Measurements from ENCODE around the gene ALK.
"Not testable (repeated sequence)": the region's sequence is repeated elsewhere in the genome, so short reads cannot be mapped to it uniquely, and the experiment has no call there.

ALK gene

GRCh38 chr2:29837925-29838324, 83.5 kb downstream of the ALK start:
- Histone ChIP-seq H3K27me3 (ENCODE audit: low read depth, low read length) (no peaks in the 10 kb centered on the region), H3K4me3 (ENCODE audit: low read depth in 1 of 2, low read length in 2 of 2) (no peak overlapping the region), H3K36me3 (ENCODE audit: control insufficient read depth in 1 of 2, insufficient read depth in 2 of 2, low read length in 2 of 2) (no peaks in the 10 kb centered on the region), H3K9me3 (ENCODE audit: control insufficient read depth in 1 of 2, low read length in 2 of 2) (peaks cover 0 to 5% of the 10 kb centered on the region in 2 donors), H3K27ac (ENCODE audit: low read length) (no peak overlapping the region), H3K4me1 (ENCODE audit: control insufficient read depth in 1 of 2, insufficient read depth in 2 of 2, low read length in 2 of 2) (no peaks in the 10 kb centered on the region)

- no peaks in the 10 kb centered on the region for H3K27me3 ChIP-seq (ENCODE audit: low read depth, low read length)
- no peaks in the 10 kb centered on the region for H3K4me1 ChIP-seq (ENCODE audit: control insufficient read depth in 1 of 2, insufficient read depth in 2 of 2, low read length in 2 of 2)
- peaks cover 0 to 5% of the 10 kb centered on the region in 2 donors for H3K9me3 ChIP-seq (ENCODE audit: control insufficient read depth in 1 of 2, low read length in 2 of 2)
- H3K27ac ChIP-seq (ENCODE audit: low read length), result no peak overlapping the region
- H3K36me3 ChIP-seq (ENCODE audit: control insufficient read depth in 1 of 2, insufficient read depth in 2 of 2, low read length in 2 of 2), result no peaks in the 10 kb centered on the region
- H3K4me3 ChIP-seq (ENCODE audit: low read depth in 1 of 2, low read length in 2 of 2), result no peak overlapping the region
Observed at GRCh38 chr2:29834624-29835023, 86.8 kb downstream of the ALK start.

- no peak overlapping the region for H3K27ac ChIP-seq (ENCODE audit: low read length)
Observed at GRCh38 chr2:29834036-29834540, 87.3 kb downstream of the ALK start.

GRCh38 chr2:29831560-29831959, 89.8 kb downstream of the ALK start:
- Histone ChIP-seq H3K27me3 (ENCODE audit: low read depth, low read length) (no peaks in the 10 kb centered on the region), H3K36me3 (ENCODE audit: control insufficient read depth in 1 of 2, insufficient read depth in 2 of 2, low read length in 2 of 2) (no peaks in the 10 kb centered on the region), H3K4me3 (ENCODE audit: low read depth in 1 of 2, low read length in 2 of 2) (no peak overlapping the region), H3K4me1 (ENCODE audit: control insufficient read depth in 1 of 2, insufficient read depth in 2 of 2, low read length in 2 of 2) (no peaks in the 10 kb centered on the region), H3K9me3 (ENCODE audit: control insufficient read depth in 1 of 2, low read length in 2 of 2) (no peaks in the 10 kb centered on the region), H3K27ac (ENCODE audit: low read length) (no peak overlapping the region)

More at GRCh38 chr2:29834036-29834540, 87.3 kb downstream of the ALK start:
- Histone ChIP-seq H3K4me3 (ENCODE audit: low read depth in 1 of 2, low read length in 2 of 2) (no peak overlapping the region), H3K9me3 (ENCODE audit: control insufficient read depth in 1 of 2, low read length in 2 of 2) (peaks cover 0 to 5% of the 10 kb centered on the region in 2 donors), H3K4me1 (ENCODE audit: control insufficient read depth in 1 of 2, insufficient read depth in 2 of 2, low read length in 2 of 2) (no peaks in the 10 kb centered on the region), H3K36me3 (ENCODE audit: control insufficient read depth in 1 of 2, insufficient read depth in 2 of 2, low read length in 2 of 2) (no peaks in the 10 kb centered on the region), H3K27me3 (ENCODE audit: low read depth, low read length) (no peaks in the 10 kb centered on the region)

- Histone ChIP-seq H3K9me3 (ENCODE audit: control insufficient read depth in 1 of 2, low read length in 2 of 2) (no peaks in the 10 kb centered on the region), H3K27me3 (ENCODE audit: low read depth, low read length) (no peaks in the 10 kb centered on the region), H3K4me3 (ENCODE audit: low read depth in 1 of 2, low read length in 2 of 2) (no peak overlapping the region), H3K36me3 (ENCODE audit: control insufficient read depth in 1 of 2, insufficient read depth in 2 of 2, low read length in 2 of 2) (no peaks in the 10 kb centered on the region), H3K4me1 (ENCODE audit: control insufficient read depth in 1 of 2, insufficient read depth in 2 of 2, low read length in 2 of 2) (no peaks in the 10 kb centered on the region), H3K27ac (ENCODE audit: low read length) (no peak overlapping the region)
Observed at GRCh38 chr2:29829841-29830240, 91.5 kb downstream of the ALK start.

- not testable (repeated sequence) for H3K27ac ChIP-seq (ENCODE audit: low read length); H3K4me3 ChIP-seq (ENCODE audit: low read depth in 1 of 2, low read length in 2 of 2); H3K27me3 ChIP-seq (ENCODE audit: low read depth, low read length); H3K9me3 ChIP-seq (ENCODE audit: control insufficient read depth in 1 of 2, low read length in 2 of 2); H3K36me3 ChIP-seq (ENCODE audit: control insufficient read depth in 1 of 2, insufficient read depth in 2 of 2, low read length in 2 of 2); H3K4me1 ChIP-seq (ENCODE audit: control insufficient read depth in 1 of 2, insufficient read depth in 2 of 2, low read length in 2 of 2)
Observed at GRCh38 chr2:29824145-29824544, 97.2 kb downstream of the ALK start.

GRCh38 chr2:29821591-29821990, 99.8 kb downstream of the ALK start:
- no peak overlapping the region for H3K4me3 ChIP-seq (ENCODE audit: low read depth in 1 of 2, low read length in 2 of 2)
- no peaks in the 10 kb centered on the region for H3K9me3 ChIP-seq (ENCODE audit: control insufficient read depth in 1 of 2, low read length in 2 of 2)
- H3K27ac ChIP-seq (ENCODE audit: low read length), result no peak overlapping the region
- peaks cover 0 to 15% of the 10 kb centered on the region in 2 donors for H3K4me1 ChIP-seq (ENCODE audit: control insufficient read depth in 1 of 2, insufficient read depth in 2 of 2, low read length in 2 of 2)
- no peaks in the 10 kb centered on the region for H3K36me3 ChIP-seq (ENCODE audit: control insufficient read depth in 1 of 2, insufficient read depth in 2 of 2, low read length in 2 of 2)
- H3K27me3 ChIP-seq (ENCODE audit: low read depth, low read length), result no peaks in the 10 kb centered on the region

GRCh38 chr2:29819570-29819969, 101.8 kb downstream of the ALK start:
- Histone ChIP-seq H3K27ac (ENCODE audit: low read length) (no peak overlapping the region), H3K4me3 (ENCODE audit: low read depth in 1 of 2, low read length in 2 of 2) (no peak overlapping the region), H3K27me3 (ENCODE audit: low read depth, low read length) (no peaks in the 10 kb centered on the region), H3K36me3 (ENCODE audit: control insufficient read depth in 1 of 2, insufficient read depth in 2 of 2, low read length in 2 of 2) (no peaks in the 10 kb centered on the region), H3K9me3 (ENCODE audit: control insufficient read depth in 1 of 2, low read length in 2 of 2) (no peaks in the 10 kb centered on the region), H3K4me1 (ENCODE audit: control insufficient read depth in 1 of 2, insufficient read depth in 2 of 2, low read length in 2 of 2) (peaks cover 0 to 15% of the 10 kb centered on the region in 2 donors)

GRCh38 chr2:29817801-29818680, 103.3 kb downstream of the ALK start:
- H3K27me3 ChIP-seq (ENCODE audit: low read depth, low read length), result no peaks in the 10 kb centered on the region
- no peaks in the 10 kb centered on the region for H3K36me3 ChIP-seq (ENCODE audit: control insufficient read depth in 1 of 2, insufficient read depth in 2 of 2, low read length in 2 of 2)
- no peaks in the 10 kb centered on the region for H3K9me3 ChIP-seq (ENCODE audit: control insufficient read depth in 1 of 2, low read length in 2 of 2)
- peak overlapping the region in 1 of 2 donors; percentile 31 for H3K4me3 ChIP-seq (ENCODE audit: low read depth in 1 of 2, low read length in 2 of 2)
- H3K27ac ChIP-seq (ENCODE audit: low read length), result peak overlapping the region; percentile 58
- H3K4me1 ChIP-seq (ENCODE audit: control insufficient read depth in 1 of 2, insufficient read depth in 2 of 2, low read length in 2 of 2), result peaks cover 0 to 15% of the 10 kb centered on the region in 2 donors

GRCh38 chr2:29817299-29817698, 104.1 kb downstream of the ALK start:
- no peaks in the 10 kb centered on the region for H3K36me3 ChIP-seq (ENCODE audit: control insufficient read depth in 1 of 2, insufficient read depth in 2 of 2, low read length in 2 of 2)
- peak overlapping the region; percentile 58 for H3K27ac ChIP-seq (ENCODE audit: low read length)
- no peaks in the 10 kb centered on the region for H3K9me3 ChIP-seq (ENCODE audit: control insufficient read depth in 1 of 2, low read length in 2 of 2)
- peaks cover 0 to 15% of the 10 kb centered on the region in 2 donors for H3K4me1 ChIP-seq (ENCODE audit: control insufficient read depth in 1 of 2, insufficient read depth in 2 of 2, low read length in 2 of 2)
- H3K27me3 ChIP-seq (ENCODE audit: low read depth, low read length), result no peaks in the 10 kb centered on the region
- H3K4me3 ChIP-seq (ENCODE audit: low read depth in 1 of 2, low read length in 2 of 2), result no peak overlapping the region

GRCh38 chr2:29816651-29817050, 104.7 kb downstream of the ALK start:
- peaks cover 0 to 15% of the 10 kb centered on the region in 2 donors for H3K4me1 ChIP-seq (ENCODE audit: control insufficient read depth in 1 of 2, insufficient read depth in 2 of 2, low read length in 2 of 2)
- H3K27me3 ChIP-seq (ENCODE audit: low read depth, low read length), result no peaks in the 10 kb centered on the region
- H3K9me3 ChIP-seq (ENCODE audit: control insufficient read depth in 1 of 2, low read length in 2 of 2), result no peaks in the 10 kb centered on the region
- H3K27ac ChIP-seq (ENCODE audit: low read length), result no peak overlapping the region
- no peaks in the 10 kb centered on the region for H3K36me3 ChIP-seq (ENCODE audit: control insufficient read depth in 1 of 2, insufficient read depth in 2 of 2, low read length in 2 of 2)
- no peak overlapping the region for H3K4me3 ChIP-seq (ENCODE audit: low read depth in 1 of 2, low read length in 2 of 2)
